HG03159 (cell line): ENCODE results near the gene ZNF600.
"Not testable (repeated sequence)": the region's sequence is repeated elsewhere in the genome, so short reads cannot be mapped to it uniquely, and the experiment has no call there.

Experiments
- ATAC-seq: cut with Tn5 transposase; IDR thresholded peaks from one replicate; pipeline ENCODE4 v1.9.1; 2021; ENCODE audit warnings: mild to moderate bottlenecking, moderate library complexity; ENCODE audit not compliant: unreplicated experiment

ZNF600 gene

GRCh38 chr19:52742516-52742915 is 44.1 kb downstream of the ZNF600 start:
- ATAC-seq, result no peak

- ATAC-seq, result no peak
Observed at GRCh38 chr19:52741951-52742485, 44.6 kb downstream of the ZNF600 start.

GRCh38 chr19:52741371-52741770 is 45.2 kb downstream of the ZNF600 start:
- not testable (repeated sequence) for ATAC-seq

GRCh38 chr19:52739576-52739975 is 47.0 kb downstream of the ZNF600 start:
- no peak for ATAC-seq

- no peak for ATAC-seq
Observed at GRCh38 chr19:52735734-52736133, 50.9 kb downstream of the ZNF600 start.

GRCh38 chr19:52734893-52735661 is 51.5 kb downstream of the ZNF600 start, which contains the start of gene ZNF611:
TSS of gene ZNF611 (minus strand) at chr19:52735044. CDS start at chr19:52715894, 19,150 bp downstream.
- peak; percentile 98 for ATAC-seq

GRCh38 chr19:52734331-52734892 is 52.2 kb downstream of the ZNF600 start:
- ATAC-seq, result peak; percentile 30

- ATAC-seq, result not testable (repeated sequence)
Observed at GRCh38 chr19:52726051-52726450, 60.5 kb downstream of the ZNF600 start.

GRCh38 chr19:52725528-52725961 is 61.0 kb downstream of the ZNF600 start:
- ATAC-seq, result no peak

- no peak for ATAC-seq
Observed at GRCh38 chr19:52724701-52725514, 61.7 kb downstream of the ZNF600 start.

- not testable (repeated sequence) for ATAC-seq
Observed at GRCh38 chr19:52723907-52724598, 62.5 kb downstream of the ZNF600 start.

- ATAC-seq, result no peak
Observed at GRCh38 chr19:52722062-52723003, 64.3 kb downstream of the ZNF600 start.

GRCh38 chr19:52720541-52720940 is 66.0 kb downstream of the ZNF600 start:
- not testable (repeated sequence) for ATAC-seq

- ATAC-seq, result no peak
Observed at GRCh38 chr19:52716522-52716921, 70.1 kb downstream of the ZNF600 start.

- ATAC-seq, result not testable (repeated sequence)
Observed at GRCh38 chr19:52715902-52716301, 70.7 kb downstream of the ZNF600 start.

- ATAC-seq, result not testable (repeated sequence)
Observed at GRCh38 chr19:52715330-52715729, 71.3 kb downstream of the ZNF600 start.
